Stimulated activated CD8-positive, alpha-beta memory T cell treated with anti-CD3 and anti-CD28 coated beads, Interleukin-12 subunit alpha, Interleukin-12 subunit beta, amount 100 ng/mL, for 1 hour (primary cell): ENCODE measurements around the gene RGS8.

Source experiments
- DNase-seq: peaks from one replicate; pipeline ENCODE4 v3.0.0-alpha.2; 2020; ENCODE audit warnings: low read depth

Gene RGS8

GRCh38 chr1:182671750-182672486 lies 12.5 kb downstream of the RGS8 start:
- DNase-seq = no peak

- DNase-seq = no peak
Measured at GRCh38 chr1:182670032-182670749, 14.2 kb downstream of the RGS8 start.

DNA sequence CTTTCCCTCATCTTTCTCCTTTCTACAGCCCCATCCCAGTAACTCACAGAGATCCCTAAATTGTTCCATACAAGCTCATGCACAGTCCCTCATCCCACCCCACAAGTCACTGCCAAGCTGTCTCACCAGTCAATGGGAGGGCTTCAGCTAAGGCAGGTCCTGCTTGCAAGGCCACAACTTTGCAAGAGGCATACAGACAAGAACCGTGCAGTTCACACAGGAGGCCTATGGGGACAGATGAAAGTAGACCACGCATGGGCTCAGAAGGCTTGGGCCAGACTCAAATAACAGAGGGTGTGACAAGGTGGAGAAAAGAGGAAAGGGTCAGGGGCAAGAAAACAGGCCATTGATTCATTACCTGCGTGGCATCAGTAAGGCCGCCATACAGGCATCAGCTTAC lies 15.1 kb downstream of the RGS8 start:
- no peak for DNase-seq

DNA sequence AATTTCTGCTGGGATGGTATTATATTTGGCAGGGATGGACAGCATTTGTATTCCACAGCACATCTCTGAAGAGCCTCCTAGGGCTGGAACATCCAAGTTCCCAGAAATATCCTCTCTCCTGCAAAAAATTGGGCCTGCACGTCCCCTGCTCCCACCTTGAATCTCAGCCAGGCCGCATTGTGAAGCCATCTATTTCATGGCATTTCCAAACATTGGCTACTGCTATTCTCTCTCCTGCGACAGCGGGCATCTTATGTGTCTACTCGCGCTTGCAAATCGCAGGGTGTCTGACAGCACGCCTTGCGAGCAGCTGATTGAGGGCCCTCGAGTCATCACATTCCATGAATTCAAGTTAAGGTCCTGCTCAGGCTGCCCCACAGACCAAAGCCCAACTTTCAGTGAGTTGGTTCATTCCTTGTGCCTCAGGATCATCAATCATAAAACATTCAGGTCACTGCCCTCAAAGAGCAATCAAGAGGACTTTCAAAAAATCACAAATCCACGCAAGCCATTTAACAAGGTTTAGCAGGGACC lies 15.8 kb downstream of the RGS8 start:
- no peak for DNase-seq

DNA sequence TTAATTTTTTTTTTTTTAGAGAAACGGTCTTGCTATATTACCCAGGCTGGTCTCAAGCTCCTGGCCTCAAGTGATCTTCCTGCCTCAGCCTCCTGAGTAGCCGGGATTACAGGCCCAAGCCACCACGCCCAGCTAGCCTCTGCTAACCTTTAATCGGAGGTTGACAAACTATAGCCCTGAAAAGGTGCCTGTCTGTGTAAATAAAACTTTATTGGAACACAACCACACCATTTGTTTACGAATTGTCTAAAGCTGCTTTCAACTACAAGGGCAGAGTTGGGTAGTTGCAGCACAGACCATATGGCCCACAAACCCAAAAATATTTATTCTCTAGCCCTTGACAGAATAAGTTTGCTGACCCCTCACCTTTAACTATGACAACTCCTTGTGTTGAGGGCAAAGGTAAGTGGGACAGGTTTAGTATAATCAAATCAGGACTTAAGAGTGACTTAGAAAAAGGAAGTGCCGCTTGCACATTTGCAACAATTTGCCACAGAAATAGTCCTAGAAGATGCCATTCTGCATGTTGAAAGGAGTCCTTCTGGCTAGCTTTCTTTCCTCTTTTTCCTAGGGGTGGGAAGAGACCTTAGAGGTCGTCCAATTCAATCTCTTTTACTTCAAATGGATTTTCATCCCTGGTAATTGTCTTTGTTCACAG lies 16.4 kb downstream of the RGS8 start:
- no peak for DNase-seq

- DNase-seq = no peak
Measured at GRCh38 chr1:182666706-182667105, 17.7 kb downstream of the RGS8 start.

DNA sequence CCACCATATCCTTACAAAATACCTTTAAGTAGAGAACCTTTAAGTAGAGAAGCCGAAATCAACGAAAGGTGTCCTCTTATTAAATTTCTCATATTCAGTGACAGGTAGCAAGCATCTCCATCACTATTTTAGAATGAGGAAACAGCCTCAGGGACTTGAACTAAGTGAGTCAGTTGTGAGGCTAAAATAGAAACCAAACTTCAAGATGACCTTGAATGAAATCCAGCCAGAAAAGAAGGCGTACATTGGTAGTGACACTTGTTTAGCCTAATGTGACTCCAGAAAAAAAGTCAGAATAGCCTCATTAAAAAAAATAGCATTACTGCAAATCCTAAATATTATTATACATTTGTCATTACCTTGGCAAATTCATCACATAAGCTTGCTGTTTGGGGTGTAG lies 20.1 kb downstream of the RGS8 start:
- no peak for DNase-seq

GRCh38 chr1:182662956-182663355 lies 21.4 kb downstream of the RGS8 start:
- no peak for DNase-seq

GRCh38 chr1:182662121-182662890 lies 22.1 kb downstream of the RGS8 start:
- no peak for DNase-seq

DNA sequence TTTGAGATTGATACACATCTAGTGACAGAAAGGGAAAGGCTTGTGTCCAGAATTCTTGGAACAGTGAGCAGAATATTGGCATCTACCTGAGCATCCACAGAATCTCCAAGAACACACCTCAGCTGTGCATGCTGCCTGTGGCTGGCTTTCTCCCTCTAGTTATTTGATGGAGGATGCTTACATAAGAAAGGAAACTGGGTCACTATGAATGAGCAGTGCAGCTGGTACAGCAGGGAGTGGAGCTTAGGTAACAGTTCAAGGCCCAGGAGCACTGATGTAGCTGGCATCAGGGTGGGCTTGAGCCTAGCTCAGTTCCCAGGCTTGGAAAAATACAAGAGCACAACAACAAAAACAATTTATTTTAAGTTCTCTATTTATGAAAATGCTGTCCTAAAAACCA lies 26.3 kb downstream of the RGS8 start:
- DNase-seq = no peak

DNA sequence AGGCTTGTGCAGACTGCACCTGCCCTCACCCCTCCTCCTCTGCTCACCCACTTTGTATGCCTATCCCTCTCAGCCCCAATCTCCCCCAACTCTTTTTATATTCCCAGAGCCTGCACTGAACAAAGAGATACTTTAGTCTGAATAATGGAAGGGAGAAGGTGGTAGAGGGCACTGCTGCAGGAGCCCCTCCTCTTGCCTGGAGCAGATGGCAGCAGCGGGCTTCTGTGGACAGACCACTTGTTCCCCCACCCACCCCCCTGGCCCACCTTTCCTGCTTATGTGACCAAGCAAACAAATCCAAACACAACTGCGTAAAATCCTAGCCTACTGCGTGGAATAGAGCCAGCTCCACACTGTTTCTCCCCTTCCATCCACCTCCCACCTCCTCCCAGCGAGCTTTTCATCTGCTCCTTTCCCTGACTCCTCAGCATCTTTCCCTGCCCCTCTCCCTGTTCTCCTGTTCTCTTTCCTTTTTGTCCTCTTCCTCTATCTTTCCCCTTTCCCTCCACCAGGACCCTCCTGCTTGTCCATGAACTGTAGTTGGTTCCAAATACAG lies 27.5 kb downstream of the RGS8 start:
- no peak for DNase-seq

GRCh38 chr1:182653986-182654385 lies 30.4 kb downstream of the RGS8 start:
- no peak for DNase-seq

DNA sequence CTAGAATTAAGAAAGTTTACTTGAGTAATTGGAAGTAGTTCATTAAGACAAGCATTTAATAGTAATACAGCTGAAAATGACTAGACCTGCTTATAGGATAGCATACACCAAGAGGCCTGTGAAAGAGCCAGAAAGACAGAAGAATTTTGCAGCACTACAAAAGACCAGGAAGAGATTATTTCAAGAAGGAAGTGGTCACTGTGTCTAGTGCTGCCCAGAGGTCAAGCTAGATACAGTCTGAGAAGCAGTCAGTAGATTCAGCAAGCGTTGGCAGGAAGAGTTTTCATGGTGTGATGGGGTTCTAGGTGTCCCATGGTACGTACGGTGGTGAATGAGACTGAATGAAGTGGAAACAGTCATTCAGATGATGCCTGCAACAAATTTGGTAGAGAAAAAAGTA lies 31.5 kb downstream of the RGS8 start:
- no peak for DNase-seq

DNA sequence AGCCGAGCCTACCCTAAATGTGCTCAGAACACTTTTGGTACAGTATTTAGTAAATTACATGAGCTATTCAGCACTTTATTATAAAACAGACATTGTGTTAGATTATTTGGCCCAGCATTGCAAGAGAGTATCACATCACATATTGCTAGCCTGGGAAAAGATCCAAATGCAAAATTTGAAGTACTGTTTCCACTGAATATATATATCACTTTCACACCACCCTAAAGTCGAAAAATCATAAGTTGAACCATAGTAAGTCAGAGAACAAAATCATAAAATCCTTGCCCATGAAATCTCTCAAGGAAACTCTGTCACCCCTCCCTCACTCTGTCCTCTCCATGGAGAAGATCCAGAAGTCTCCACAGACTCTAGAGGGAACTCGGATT lies 33.1 kb downstream of the RGS8 start:
- no peak for DNase-seq

DNA sequence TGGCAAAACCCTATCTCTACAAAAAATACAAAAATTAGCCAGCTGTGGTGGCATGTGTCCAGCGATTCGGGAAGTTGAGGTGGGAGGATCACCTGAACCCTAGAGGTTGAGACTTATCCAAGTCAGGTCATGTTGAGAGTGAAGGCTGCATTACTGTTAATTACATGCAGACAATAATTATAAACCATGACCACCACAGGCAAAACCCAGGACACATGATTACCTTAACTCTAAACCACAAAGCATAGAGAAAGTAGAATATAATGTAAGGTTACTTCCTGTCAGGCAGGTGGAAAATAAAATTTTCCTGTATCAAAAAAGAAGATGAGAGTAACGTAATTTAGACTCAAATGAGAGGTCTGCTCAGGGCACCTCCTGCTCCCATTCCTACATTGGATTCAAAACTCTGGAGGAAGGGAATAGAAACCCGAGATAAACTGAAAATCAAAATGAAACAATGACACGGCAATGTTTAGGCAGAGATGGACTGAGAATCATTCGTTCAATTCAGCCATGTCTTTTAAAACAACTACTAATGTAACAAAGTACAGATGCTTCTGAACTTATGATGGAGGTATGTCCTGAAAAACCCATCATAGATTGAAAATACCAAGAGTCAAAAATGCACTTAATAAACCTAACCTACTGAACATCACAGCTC lies 33.6 kb downstream of the RGS8 start:
- no peak for DNase-seq

GRCh38 chr1:182649041-182649440 lies 35.3 kb downstream of the RGS8 start:
- DNase-seq = no peak

- DNase-seq = no peak
Measured at GRCh38 chr1:182646739-182647138, 37.6 kb downstream of the RGS8 start.

GRCh38 chr1:182644886-182645285 lies 39.5 kb downstream of the RGS8 start:
- no peak for DNase-seq

- no peak for DNase-seq
Measured at GRCh38 chr1:182643699-182644098, 40.7 kb downstream of the RGS8 start.

- no peak for DNase-seq
Measured at GRCh38 chr1:182642461-182642860, 41.9 kb downstream of the RGS8 start.

DNA sequence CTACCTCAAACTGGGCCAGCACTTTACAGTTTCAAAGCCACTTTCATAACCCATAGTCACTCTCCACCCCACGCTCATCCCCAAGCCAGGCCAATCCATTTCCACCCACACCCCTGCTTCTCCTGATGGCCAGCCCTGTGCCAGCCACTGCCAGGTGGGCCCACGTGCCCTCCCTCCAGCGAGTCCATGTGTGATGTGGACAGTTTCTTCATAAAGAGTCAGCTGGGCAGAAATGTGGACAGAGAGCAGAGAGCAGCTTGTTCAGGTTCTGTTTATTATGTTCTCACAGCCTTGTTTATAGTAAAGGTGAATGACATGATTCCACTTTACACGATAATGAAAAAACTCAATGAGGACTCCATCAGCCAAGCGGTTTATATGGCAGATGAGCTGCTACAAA lies 42.8 kb downstream of the RGS8 start:
- DNase-seq = no peak
